ENCODE measurements around the gene SIX5. TPM values are rescaled to one million over a fixed set of nuclear protein-coding genes. Genes with fewer than 3 reads are reported as not detected.

The SIX5 gene
- total RNA-seq, 1 experiment from 2014 or later: 27.6 TPM

- DNase-seq: peak; percentile 79 to 92
- Histone ChIP-seq H3F3A (ENCODE audit: insufficient read depth, low read depth) (peaks cover 64% of the 10 kb centered on the region; the same call in 1 of the 2 replicates), H3K4me3 (peak overlapping the region; percentile 58), H2AFZ (no peak overlapping the region), H3K9me2 (ENCODE audit: insufficient read depth) (no peaks in the 10 kb centered on the region), H3K4me2 (peak overlapping the region; percentile 87), H3K27me3 (ENCODE audit: insufficient read depth, low read depth) (no peaks in the 10 kb centered on the region), H3K36me3 (ENCODE audit: low read depth) (peaks cover 9% of the 10 kb centered on the region; the same call in 1 of the 2 replicates), H3K79me2 (ENCODE audit: low read depth) (no peaks in the 10 kb centered on the region), H3K9me3 (ENCODE audit: insufficient read depth, low read depth) (no peaks in the 10 kb centered on the region), H3K4me1 (replicated peaks; ENCODE audit: insufficient read depth) (peaks cover 17% of the 10 kb centered on the region), H4K20me1 (ENCODE audit: insufficient read depth) (no peaks in the 10 kb centered on the region), H3K27ac (0 out of 2 replicates have a peak overlapping the region, but pooled peaks have one; percentile 6)
- BruUV-seq (replicated peaks): no TSS peak
- ChIA-PET POLR2A (ENCODE audit: unreplicated experiment) (no interaction called here), CTCF (interaction anchor here (0.6 to 1.5 kb wide), 7 partner anchors 12 to 93 kb away, joined by 3 to 12 read pairs (median 6); partner anchors contain the start of genes DMPK, FBXO46 and RSPH6A)
- peak; percentile 99 for TF ChIP-seq CTCF (conservative IDR thresholded peaks at IDR 0.05)
- TF ChIP-seq EZH2 (IDR thresholded peaks at IDR 0.05; ENCODE audit: low read depth): no peak
- intact Hi-C loops (cut with micrococcal nuclease; ENCODE audit: unreplicated experiment): loop anchor here (1.0 kb wide), 2 partner anchors 29 to 47 kb away; no protein-coding TSS in a partner anchor
These were observed 1.4 kb upstream of the SIX5 start for GRCh38 chr19:45770192-45771101.

GRCh38 chr19:45769821-45770191, 754 bp upstream of the SIX5 start:
- H3K9me2 ChIP-seq (ENCODE audit: insufficient read depth): no peaks in the 10 kb centered on the region
- peak overlapping the region; percentile 58 for H3K4me3 ChIP-seq
- peaks cover 17% of the 10 kb centered on the region for H3K4me1 ChIP-seq (replicated peaks; ENCODE audit: insufficient read depth)
- H3K27me3 ChIP-seq (ENCODE audit: insufficient read depth, low read depth): no peaks in the 10 kb centered on the region
- ChIA-PET CTCF (interaction anchor here (0.5 to 1.5 kb wide), 15 partner anchors 13 to 159 kb away, joined by 3 to 12 read pairs (median 4); partner anchors contain the start of genes FBXO46, QPCTL and RSPH6A), POLR2A (ENCODE audit: unreplicated experiment) (interaction anchor here (0.5 to 1.1 kb wide), 10 partner anchors 12 to 647 kb away, joined by 3 to 58 read pairs (median 8); partner anchors contain the start of genes DMPK, QPCTL and SNRPD2)
- H3F3A ChIP-seq (ENCODE audit: insufficient read depth, low read depth): peaks cover 65% of the 10 kb centered on the region; the same call in 1 of the 2 replicates
- 0 out of 2 replicates have a peak overlapping the region, but pooled peaks have one; percentile 6 for H3K27ac ChIP-seq
- intact Hi-C loops (cut with micrococcal nuclease; ENCODE audit: unreplicated experiment): loop anchor here (1.0 to 5.0 kb wide), 8 partner anchors 11 to 348 kb away; partner anchors contain the start of genes ERCC1, FBXO46 and QPCTL
- H3K36me3 ChIP-seq (ENCODE audit: low read depth): peaks cover 8% of the 10 kb centered on the region; the same call in 1 of the 2 replicates
- no peak for TF ChIP-seq EZH2 (IDR thresholded peaks at IDR 0.05; ENCODE audit: low read depth)
- no peak for TF ChIP-seq CTCF (conservative IDR thresholded peaks at IDR 0.05)
- H3K4me2 ChIP-seq: peak overlapping the region; percentile 87
- no peaks in the 10 kb centered on the region for H3K79me2 ChIP-seq (ENCODE audit: low read depth)
- no TSS peak for BruUV-seq (replicated peaks)
- H4K20me1 ChIP-seq (ENCODE audit: insufficient read depth): no peaks in the 10 kb centered on the region
- no peak for DNase-seq
- H3K9me3 ChIP-seq (ENCODE audit: insufficient read depth, low read depth): no peaks in the 10 kb centered on the region
- no peak overlapping the region for H2AFZ ChIP-seq

- ChIA-PET CTCF (interaction anchor here (0.6 to 1.2 kb wide), 2 partner anchors 10 to 76 kb away, joined by 4 to 10 read pairs; partner anchors contain the start of gene QPCTL), POLR2A (ENCODE audit: unreplicated experiment) (interaction anchor here (0.6 kb wide), 1 partner anchor 38 kb away, joined by 4 read pairs; the partner anchor contains the start of gene FBXO46)
- no TSS peak for BruUV-seq (replicated peaks)
- Histone ChIP-seq H3K9me2 (ENCODE audit: insufficient read depth) (no peaks in the 10 kb centered on the region), H3K36me3 (ENCODE audit: low read depth) (0 out of 2 replicates have a peak, but pooled peaks cover 3% of the 10 kb centered on the region), H3K4me1 (replicated peaks; ENCODE audit: insufficient read depth) (peaks cover 17% of the 10 kb centered on the region), H3K4me3 (peak overlapping the region; percentile 97), H2AFZ (peak overlapping the region; percentile 94), H3K27ac (peak overlapping the region; percentile 79), H4K20me1 (ENCODE audit: insufficient read depth) (no peaks in the 10 kb centered on the region), H3K4me2 (peak overlapping the region; percentile 100), H3K27me3 (ENCODE audit: insufficient read depth, low read depth) (no peaks in the 10 kb centered on the region), H3F3A (ENCODE audit: insufficient read depth, low read depth) (peaks cover 58% of the 10 kb centered on the region; the same call in 1 of the 2 replicates), H3K79me2 (ENCODE audit: low read depth) (no peaks in the 10 kb centered on the region), H3K9me3 (ENCODE audit: insufficient read depth, low read depth) (no peaks in the 10 kb centered on the region)
- intact Hi-C loops (cut with micrococcal nuclease; ENCODE audit: unreplicated experiment): loop anchor here (2.0 to 5.0 kb wide), 3 partner anchors 38 to 346 kb away; partner anchors contain the start of genes ERCC1 and FBXO46
- no peak for TF ChIP-seq CTCF (conservative IDR thresholded peaks at IDR 0.05)
- TF ChIP-seq EZH2 (IDR thresholded peaks at IDR 0.05; ENCODE audit: low read depth): no peak
- DNase-seq: peak in 1 of 2 experiments; percentile 41
These were observed 433 bp downstream of the SIX5 start for GRCh38 chr19:45768655-45768983.

Measured in PC-9 (cell line).